Measurements from ENCODE around the gene TMEM273. TPM values are rescaled to one million over a fixed set of nuclear protein-coding genes. Genes with fewer than 3 reads are reported as not detected.

The TMEM273 gene
- total RNA-seq, 2 donors from 2014 or later, result 9.6 to 14.8 TPM

DNA sequence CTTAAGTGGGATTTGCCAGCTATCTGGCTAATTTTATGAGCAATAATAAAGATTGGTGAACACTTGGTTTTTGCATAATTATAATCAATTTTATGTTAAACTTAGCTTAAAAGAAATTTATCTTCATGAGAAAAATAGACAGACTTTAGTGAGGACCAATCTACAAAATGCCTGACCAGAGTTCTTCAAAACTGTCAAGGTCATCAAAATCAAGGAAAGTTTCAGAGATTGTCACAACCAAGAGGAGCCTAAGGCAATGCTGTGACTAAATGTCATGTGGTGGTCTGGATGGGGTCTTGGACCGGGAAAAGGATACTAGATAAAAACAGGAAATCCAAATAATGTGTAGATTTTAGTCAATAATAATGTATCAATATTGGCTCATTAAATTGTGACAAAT, 36.7 kb downstream of the TMEM273 start:
- Histone ChIP-seq H3K4me3 (no peak overlapping the region), H3K36me3 (no peaks in the 10 kb centered on the region), H3K9me3 (peaks cover 7% of the 10 kb centered on the region), H3K27me3 (replicated peaks; ENCODE audit: insufficient read depth) (no peaks in the 10 kb centered on the region), H3K4me1 (ENCODE audit: control insufficient read depth in 1 of 2, low read depth in 2 of 2) (no peaks in the 10 kb centered on the region), H3K27ac (no peak overlapping the region)
- TF ChIP-seq, protein P1, sequence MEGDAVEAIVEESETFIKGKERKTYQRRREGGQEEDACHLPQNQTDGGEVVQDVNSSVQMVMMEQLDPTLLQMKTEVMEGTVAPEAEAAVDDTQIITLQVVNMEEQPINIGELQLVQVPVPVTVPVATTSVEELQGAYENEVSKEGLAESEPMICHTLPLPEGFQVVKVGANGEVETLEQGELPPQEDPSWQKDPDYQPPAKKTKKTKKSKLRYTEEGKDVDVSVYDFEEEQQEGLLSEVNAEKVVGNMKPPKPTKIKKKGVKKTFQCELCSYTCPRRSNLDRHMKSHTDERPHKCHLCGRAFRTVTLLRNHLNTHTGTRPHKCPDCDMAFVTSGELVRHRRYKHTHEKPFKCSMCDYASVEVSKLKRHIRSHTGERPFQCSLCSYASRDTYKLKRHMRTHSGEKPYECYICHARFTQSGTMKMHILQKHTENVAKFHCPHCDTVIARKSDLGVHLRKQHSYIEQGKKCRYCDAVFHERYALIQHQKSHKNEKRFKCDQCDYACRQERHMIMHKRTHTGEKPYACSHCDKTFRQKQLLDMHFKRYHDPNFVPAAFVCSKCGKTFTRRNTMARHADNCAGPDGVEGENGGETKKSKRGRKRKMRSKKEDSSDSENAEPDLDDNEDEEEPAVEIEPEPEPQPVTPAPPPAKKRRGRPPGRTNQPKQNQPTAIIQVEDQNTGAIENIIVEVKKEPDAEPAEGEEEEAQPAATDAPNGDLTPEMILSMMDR (IDR thresholded peaks at IDR 0.05), result no peak
- no peak for DNase-seq (ENCODE audit: low spot score)
- no peak for ATAC-seq (ENCODE audit: insufficient number of reproducible peaks, low FRiP score, low read depth)

DNA sequence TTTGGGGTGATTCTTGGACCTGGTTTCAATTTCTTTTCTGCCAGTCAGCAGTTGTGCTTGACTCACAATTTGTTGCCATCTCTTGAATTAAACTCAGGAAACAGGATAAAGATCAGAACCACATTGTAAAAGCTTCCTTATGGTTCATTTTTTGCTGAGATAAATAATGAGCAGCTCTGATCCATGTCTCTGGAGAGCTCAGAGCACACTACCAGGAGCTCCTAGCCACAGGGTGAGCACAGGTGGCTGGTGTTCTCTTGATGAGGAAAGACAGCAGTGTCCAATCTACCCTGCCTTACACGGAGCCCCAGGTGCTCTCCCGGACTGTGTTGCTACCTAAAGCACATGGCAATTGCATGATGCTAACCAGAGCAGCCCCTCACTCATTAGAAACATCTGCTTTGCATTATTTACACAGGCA, 37.2 kb downstream of the TMEM273 start:
- no peaks in the 10 kb centered on the region for H3K27me3 ChIP-seq (replicated peaks; ENCODE audit: insufficient read depth)
- DNase-seq (ENCODE audit: low spot score) (no peak), ATAC-seq (ENCODE audit: insufficient number of reproducible peaks, low FRiP score, low read depth) (no peak)
- H3K9me3 ChIP-seq, result peaks cover 7% of the 10 kb centered on the region
- no peaks in the 10 kb centered on the region for H3K36me3 ChIP-seq
- no peak overlapping the region for H3K4me3 ChIP-seq
- H3K4me1 ChIP-seq (ENCODE audit: control insufficient read depth in 1 of 2, low read depth in 2 of 2), result no peaks in the 10 kb centered on the region
- TF ChIP-seq, protein P1 (IDR thresholded peaks at IDR 0.05), result no peak
- H3K27ac ChIP-seq, result no peak overlapping the region

DNA sequence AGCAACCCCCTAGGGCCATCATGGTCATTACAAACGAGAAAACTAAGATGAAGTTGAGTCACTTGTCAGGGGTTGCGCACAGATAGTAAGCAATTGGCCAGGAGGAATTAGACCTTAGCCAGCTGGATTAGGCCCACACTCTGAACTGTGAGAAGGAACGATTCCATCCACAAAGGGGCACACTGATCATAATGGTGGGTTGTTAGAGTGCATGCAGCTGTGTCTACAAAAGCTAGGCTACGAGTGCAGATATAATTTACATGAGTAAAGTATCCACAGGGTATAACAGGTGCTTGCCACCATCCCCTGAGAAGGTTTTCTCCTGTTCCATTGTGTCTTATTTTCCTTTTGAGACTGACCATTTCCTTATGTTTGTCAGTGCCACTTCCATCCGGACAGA, 37.8 kb downstream of the TMEM273 start:
- ATAC-seq (ENCODE audit: insufficient number of reproducible peaks, low FRiP score, low read depth), result no peak
- no peaks in the 10 kb centered on the region for H3K4me1 ChIP-seq (ENCODE audit: control insufficient read depth in 1 of 2, low read depth in 2 of 2)
- no peaks in the 10 kb centered on the region for H3K36me3 ChIP-seq
- no peak overlapping the region for H3K27ac ChIP-seq
- H3K4me3 ChIP-seq, result no peak overlapping the region
- H3K27me3 ChIP-seq (replicated peaks; ENCODE audit: insufficient read depth), result no peaks in the 10 kb centered on the region
- DNase-seq (ENCODE audit: low spot score), result no peak
- TF ChIP-seq, protein P1 (IDR thresholded peaks at IDR 0.05), result no peak
- H3K9me3 ChIP-seq, result peaks cover 7% of the 10 kb centered on the region

DNA sequence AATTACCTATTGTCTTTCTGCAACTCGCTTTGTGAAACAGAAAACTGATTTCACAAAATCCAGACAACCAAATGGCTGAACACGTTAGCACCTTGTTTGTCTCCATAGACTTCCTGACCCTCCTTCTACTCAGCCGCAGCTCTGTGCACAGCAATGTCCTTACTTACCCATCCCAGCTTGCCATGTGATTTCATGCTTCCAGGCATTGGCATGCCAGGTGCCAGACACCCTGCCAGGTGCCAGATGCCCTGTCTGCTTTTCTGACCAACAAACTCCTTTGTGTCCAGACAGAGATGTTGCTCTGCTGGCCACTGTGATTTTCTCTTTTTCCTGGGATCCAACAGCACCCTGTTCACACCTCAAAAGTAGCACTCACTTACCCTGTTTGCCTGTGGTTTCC, 38.3 kb downstream of the TMEM273 start:
- DNase-seq (ENCODE audit: low spot score) (no peak), ATAC-seq (ENCODE audit: insufficient number of reproducible peaks, low FRiP score, low read depth) (no peak)
- Histone ChIP-seq H3K4me3 (no peak overlapping the region), H3K36me3 (no peaks in the 10 kb centered on the region), H3K27ac (no peak overlapping the region), H3K4me1 (ENCODE audit: control insufficient read depth in 1 of 2, low read depth in 2 of 2) (no peaks in the 10 kb centered on the region), H3K27me3 (replicated peaks; ENCODE audit: insufficient read depth) (no peaks in the 10 kb centered on the region), H3K9me3 (peaks cover 7% of the 10 kb centered on the region)
- TF ChIP-seq, protein P1 (IDR thresholded peaks at IDR 0.05), result no peak

DNA sequence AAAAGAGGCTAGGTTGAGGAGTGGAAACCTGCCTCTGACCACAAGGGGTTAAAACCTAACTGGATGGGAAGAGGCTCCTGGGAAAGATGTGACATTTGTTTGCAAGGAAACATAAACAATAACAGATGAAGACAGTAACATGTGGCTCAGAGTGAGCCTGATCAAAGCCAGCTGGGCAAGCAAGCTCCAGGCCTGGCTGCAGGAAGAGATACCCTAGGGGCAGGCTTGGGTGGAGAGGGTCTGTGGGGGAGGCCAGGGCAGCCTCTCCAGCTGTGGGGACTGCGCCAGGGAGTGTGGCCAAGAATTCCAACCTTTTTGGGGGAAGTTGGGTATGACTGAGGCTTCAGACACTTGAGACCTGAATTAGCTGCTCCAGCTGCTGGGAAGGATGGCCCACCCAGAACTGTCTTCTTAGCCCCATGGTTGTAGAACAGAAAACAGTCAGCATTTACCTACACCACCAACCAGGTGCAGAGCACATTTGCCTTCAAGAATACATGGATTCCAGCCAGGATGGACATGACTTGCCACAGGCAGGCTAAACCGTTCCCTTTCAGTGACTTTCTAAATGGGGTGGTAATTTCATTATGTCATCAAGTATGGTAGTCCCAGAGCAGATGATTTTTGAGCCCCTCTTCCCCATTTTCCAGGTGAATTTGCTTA, 44.0 kb downstream of the TMEM273 start:
- ATAC-seq (ENCODE audit: insufficient number of reproducible peaks, low FRiP score, low read depth), result no peak
- Histone ChIP-seq H3K36me3 (no peaks in the 10 kb centered on the region), H3K4me1 (ENCODE audit: control insufficient read depth in 1 of 2, low read depth in 2 of 2) (peaks cover 3 to 17% of the 10 kb centered on the region in 2 donors), H3K9me3 (peaks cover 7% of the 10 kb centered on the region), H3K4me3 (no peak overlapping the region), H3K27me3 (replicated peaks; ENCODE audit: insufficient read depth) (no peaks in the 10 kb centered on the region), H3K27ac (no peak overlapping the region)
- DNase-seq (ENCODE audit: low spot score), result no peak
- TF ChIP-seq, protein P1 (IDR thresholded peaks at IDR 0.05), result no peak

Data from thoracic aorta (tissue), 2 donors.